K562 (cell line): ENCODE measurements around the gene TUBGCP6. TPM values are rescaled to one million over a fixed set of nuclear protein-coding genes. Genes with fewer than 3 reads are reported as not detected.

Experiments used
- ATAC-seq: fragments of 200-7000 bp; cut with Tn5 transposase; 3 replicates; pipeline ENCODE4 v1.9.1; 2020; ENCODE audit warnings: moderate library complexity
- BruUV-seq: library from RNA; stranded (reverse); fragments of 400-500 nt; replicated peaks from 2 replicates; lab custom pipeline; 2021; lab: Mats Ljungman, UMichigan
- CTCF ChIA-PET: fragments of 300-600 bp; formaldehyde crosslinking; extraction: SDS; loops from one replicate; lab custom pipeline; 2021; ENCODE audit warnings: low intra/inter-chr PET ratio; lab: Yijun Ruan, JAX
- POLR2A ChIA-PET: fragments of 300-600, 350-650 bp; sonication (Branson Sonifier 250); formaldehyde crosslinking; extraction: SDS; loops from one replicate; lab custom pipeline; 2021; ENCODE audit warnings: antibody characterized with exemption, inconsistent platforms; lab: Yijun Ruan, JAX
- DNase-seq, 4 experiments: peaks; one replicate each; pipeline versions ENCODE4 v3.0.0 to v3.0.0-alpha.2; 2011 to 2018; ENCODE audit warnings: low spot score in 3 of 4, mixed read lengths in 3 of 4; ENCODE audit errors: extremely low read depth in 1 of 4
- FAIRE-seq: peaks from 2 replicates; lab custom pipeline; 2011; peaks lifted over from hg19 to GRCh38; lab: Jason Lieb, UNC
- H2AFZ ChIP-seq: 2 replicates; pipeline ENCODE4 v1.6.0; 2011; ENCODE audit warnings: low read depth, low read length, control low read depth, inconsistent platforms
- H3K27ac ChIP-seq: fragments of 200-600 bp; 3 replicates; pipeline ENCODE4 v1.8.0; 2011; ENCODE audit warnings: low read depth, mild to moderate bottlenecking, control low read depth, inconsistent platforms, low read length, moderate library complexity, mixed read lengths; ENCODE audit errors: extremely low read depth
- H3K27me3 ChIP-seq, 2 experiments: fragments of 300-600 bp in 1 of 2; 2 replicates in 1 of 2; 3 replicates in 1 of 2; pipeline versions ENCODE4 v1.6.0 to v1.8.0; 2011; ENCODE audit warnings: inconsistent platforms in 2 of 2, low read length in 2 of 2, mild to moderate bottlenecking in 1 of 2, mixed read lengths in 1 of 2, moderate library complexity in 1 of 2; ENCODE audit not compliant: control insufficient read depth in 2 of 2, insufficient read depth in 2 of 2
- H3K36me3 ChIP-seq: fragments of 300-600 bp; 3 replicates; pipeline ENCODE4 v1.8.0; 2011; ENCODE audit warnings: mild to moderate bottlenecking, low read length, inconsistent platforms; ENCODE audit not compliant: control insufficient read depth, insufficient read depth
- H3K4me1 ChIP-seq, 2 experiments: fragments of 200-600 bp in 1 of 2; replicated peaks in 1 of 2; 2 replicates in 1 of 2; 3 replicates in 1 of 2; pipeline versions ENCODE4 v1.5.1 to v1.8.0; 2011; ENCODE audit warnings: inconsistent platforms in 2 of 2, low read length in 2 of 2, mild to moderate bottlenecking in 1 of 2, mixed read lengths in 1 of 2, moderate library complexity in 1 of 2; ENCODE audit not compliant: control insufficient read depth in 2 of 2, insufficient read depth in 2 of 2
- H3K4me2 ChIP-seq: 2 replicates; pipeline ENCODE4 v1.6.1; 2011; ENCODE audit warnings: low read length, control low read depth, inconsistent platforms, mixed read lengths; ENCODE audit not compliant: insufficient read depth
- H3K4me3 ChIP-seq: fragments of 200-600 bp; sonication (generic), shearing (Covaris generic); 2 replicates; pipeline ENCODE4 v1.5.1; 2016; ENCODE audit warnings: control low read depth, inconsistent platforms
- H3K79me2 ChIP-seq: fragments of 200-600 bp; 3 replicates; pipeline ENCODE4 v1.8.0; 2011; ENCODE audit warnings: low read length, inconsistent platforms; ENCODE audit not compliant: control insufficient read depth, insufficient read depth
- H3K9ac ChIP-seq, 2 experiments: 2 replicates each; pipeline versions ENCODE4 v1.6.0 to v1.6.1; 2011; ENCODE audit warnings: low read depth in 2 of 2, low read length in 2 of 2, control low read depth in 1 of 2, inconsistent platforms in 1 of 2, mild to moderate bottlenecking in 1 of 2, mixed read lengths in 1 of 2; ENCODE audit not compliant: insufficient read depth in 1 of 2
- H3K9me1 ChIP-seq: one replicate; pipeline ENCODE4 v1.6.0; 2011; ENCODE audit warnings: inconsistent platforms, mild to moderate bottlenecking, low read length, moderate library complexity; ENCODE audit not compliant: control insufficient read depth, insufficient read depth
- H3K9me3 ChIP-seq: replicated peaks from 2 replicates; pipeline ENCODE4 v1.5.1; 2011; ENCODE audit warnings: low read depth, low read length, inconsistent platforms; ENCODE audit not compliant: control insufficient read depth, insufficient read depth
- H4K20me1 ChIP-seq: replicated peaks from 2 replicates; pipeline ENCODE4 v1.6.1; 2011; ENCODE audit warnings: low read length, inconsistent platforms, mixed read lengths; ENCODE audit not compliant: control insufficient read depth, insufficient read depth
- CHD4 ChIP-seq: fragments of 200-600 bp; sonication (generic); IDR thresholded peaks from 3 replicates; pipeline ENCODE4 v1.6.1; 2012; ENCODE audit warnings: low read depth, mild to moderate bottlenecking, mixed read lengths, low read length, inconsistent platforms; ENCODE audit not compliant: insufficient read depth, insufficient replicate concordance, poor library complexity, severe bottlenecking
- HSF4 ChIP-seq: fragments of 250-450 bp; sonication (Bioruptor Pico); IDR thresholded peaks from 2 replicates; pipeline ENCODE4 v2.1.2; 2022; ENCODE audit warnings: mild to moderate bottlenecking, moderate library complexity, borderline replicate concordance
- KDM5B ChIP-seq: fragments of 200-600 bp; sonication (generic); IDR thresholded peaks from 2 replicates; pipeline ENCODE4 v1.6.1; 2012; ENCODE audit warnings: low read depth, mild to moderate bottlenecking, moderate library complexity, low read length, control low read depth, inconsistent platforms; ENCODE audit not compliant: insufficient replicate concordance
- MCM3 ChIP-seq: fragments of 450-650 bp; IDR thresholded peaks from 2 replicates; pipeline ENCODE4 v1.6.1; 2016
- ZNF23 ChIP-seq: fragments of 250-450 bp; sonication (Bioruptor Pico); IDR thresholded peaks from 2 replicates; pipeline ENCODE4 v1.4.0; 2020; ENCODE audit warnings: mild to moderate bottlenecking
- ZNF76 ChIP-seq: fragments of 250-450 bp; sonication (Bioruptor Pico); IDR thresholded peaks from 2 replicates; pipeline ENCODE4 v1.4.0; 2020; ENCODE audit warnings: mild to moderate bottlenecking, moderate library complexity, borderline replicate concordance
- WGBS: fragments of 100-300 bp; shearing (Covaris generic); methylation state at CpG from one replicate; pipeline ENCODE4 v1.1.6; 2016; ENCODE audit warnings: low coverage, mixed read lengths; ENCODE audit not compliant: insufficient coverage; ENCODE audit errors: missing lambda C conversion rate; 5-methylcytosine and 5-hydroxymethylcytosine counted together
- in situ Hi-C: fragments of 300-500 bp; cut with MboI; formaldehyde crosslinking; loops from 4 replicates; pipeline ENCODE4 v1.15.0; 2018; ENCODE audit warnings: inconsistent platforms, mixed read lengths
- intact Hi-C: fragments of 100-400 bp; cut with micrococcal nuclease; formaldehyde crosslinking; loops from 2 replicates; pipeline ENCODE4 v1.14.2; 2022
- polyA plus RNA-seq, 8 experiments: library from polyadenylated mRNA; depleted of rRNA in 4 of 8; stranded (reverse) in 5 of 8; unstranded in 3 of 8; fragments of >200 nt; fragmentation: Nextera tagmentation in 2 of 8; fragmentation: Illumina TruSeq in 1 of 8; extraction: Ambion mirVana in 2 of 8; extraction: Trizol in 1 of 8; gene quantifications; 2 replicates each; pipeline versions ENCODE4 v1.2.1 to v1.2.3, GENCODE V29; 2011 to 2014; ENCODE audit warnings: inconsistent platforms in 1 of 8, missing spikeins in 1 of 8
- total RNA-seq, 7 experiments: library from RNA; depleted of rRNA in 6 of 7; stranded (reverse); fragments of >200 nt in 6 of 7; fragmentation: Illumina TruSeq in 2 of 7; extraction: Trizol in 2 of 7; gene quantifications; 2 replicates each; pipeline versions ENCODE4 v1.2.1 to v1.2.3, GENCODE V29; 2011 to 2021; ENCODE audit warnings: low replicate concordance in 1 of 7

The TUBGCP6 gene
- total and polyA plus RNA-seq, 9 of the 15 experiments (the other 6 are each of a cell fraction or from before 2014, with no cell fraction given) = 0.76 to 33.0 (median 10.1) TPM

- Histone ChIP-seq H3K9ac (no peak overlapping the region; a peak in 2 of 4 replicates), H4K20me1 (peaks cover 8% of the 10 kb centered on the region; the same call in 1 of the 2 replicates), H3K9me3 (no peaks in the 10 kb centered on the region), H3K36me3 (peaks cover 33% of the 10 kb centered on the region; the same call in 2 of the 3 replicates), H3K27ac (no peak overlapping the region), H2AFZ (no peak overlapping the region), H3K4me3 (no peak overlapping the region), H3K79me2 (peaks cover 63% of the 10 kb centered on the region), H3K4me1 (peaks cover 20 to 87% of the 10 kb centered on the region in 2 experiments), H3K9me1 (peaks cover 7% of the 10 kb centered on the region), H3K4me2 (no peak overlapping the region), H3K27me3 (no peaks in the 10 kb centered on the region)
- ChIA-PET CTCF (no interaction called here), POLR2A (no interaction called here)
- BruUV-seq = no TSS peak
- TF ChIP-seq ZNF23 (CRISPR knock-in tag) (no peak), CHD4 (no peak), KDM5B (no peak), MCM3 (no peak), HSF4 (CRISPR knock-in tag) (no peak), ZNF76 (no peak)
- 86% methylated on average over 7 of the region's 11 CpGs for WGBS
- DNase-seq (no peak), FAIRE-seq (no peak), ATAC-seq (no peak)
- in situ Hi-C loops = no loop called here
- intact Hi-C loops = no loop called here
Measured at GRCh38 chr22:50188356-50188755, 56.5 kb downstream of the TUBGCP6 start.
